GM12878 (cell line): ENCODE data around the gene SOX6. TPM values are rescaled to one million over a fixed set of nuclear protein-coding genes. Genes with fewer than 3 reads are reported as not detected.

Experiments used
- ATAC-seq: fragments of 200-7000 bp; cut with Tn5 transposase; 3 replicates; pipeline ENCODE4 v1.9.1; 2020; ENCODE audit warnings: mild to moderate bottlenecking, moderate library complexity
- BruUV-seq: library from RNA; stranded (reverse); fragments of 400-500 nt; replicated peaks from 2 replicates; lab custom pipeline; 2021; lab: Mats Ljungman, UMichigan
- CTCF ChIA-PET: fragments of 300-600 bp; sonication (Branson Sonifier 250); formaldehyde crosslinking; extraction: SDS; loops from one replicate; lab custom pipeline; 2021; ENCODE audit warnings: inconsistent platforms; lab: Yijun Ruan, JAX
- POLR2A ChIA-PET: fragments of 350-600 bp; formaldehyde crosslinking; extraction: SDS; loops from one replicate; lab custom pipeline; 2021; ENCODE audit warnings: inconsistent platforms; lab: Charles Lee
- RAD21 ChIA-PET: fragments of 300-600 bp; sonication (Branson Sonifier 250); formaldehyde crosslinking; loops from one replicate; lab custom pipeline; 2023; ENCODE audit warnings: antibody characterized with exemption; ENCODE audit not compliant: unreplicated experiment; lab: Charles Lee
- SMC1A ChIA-PET: fragments of 300-600 bp; sonication (Branson Sonifier 250); formaldehyde crosslinking; loops from one replicate; lab custom pipeline; 2023; ENCODE audit not compliant: unreplicated experiment, uncharacterized antibody; lab: Charles Lee
- DNase-seq: peaks from one replicate; pipeline ENCODE4 v3.0.0-alpha.2; 2011; ENCODE audit warnings: low read depth, low spot score
- FAIRE-seq: peaks from 3 replicates; lab custom pipeline; 2011; peaks lifted over from hg19 to GRCh38; lab: Jason Lieb, UNC
- H2AFZ ChIP-seq: 2 replicates; pipeline ENCODE4 v1.6.0; 2011; ENCODE audit warnings: low read depth, low read length, control low read depth; ENCODE audit not compliant: control insufficient read depth
- H3K27ac ChIP-seq: 2 replicates; pipeline ENCODE4 v1.5.1; 2011; ENCODE audit warnings: control low read depth; ENCODE audit not compliant: control insufficient read depth, insufficient read depth
- H3K27me3 ChIP-seq, 2 experiments: replicated peaks in 1 of 2; 2 replicates each; pipeline versions ENCODE4 v1.6.0 to v1.6.1; 2011; ENCODE audit warnings: low read length in 1 of 2; ENCODE audit not compliant: control insufficient read depth in 2 of 2, insufficient read depth in 2 of 2
- H3K36me3 ChIP-seq, 2 experiments: 2 replicates each; pipeline ENCODE4 v1.5.1; 2011; ENCODE audit warnings: low read length in 1 of 2; ENCODE audit not compliant: control insufficient read depth in 2 of 2, insufficient read depth in 2 of 2
- H3K4me1 ChIP-seq: 2 replicates; pipeline ENCODE4 v1.6.1; 2011; ENCODE audit warnings: mild to moderate bottlenecking, low read length, moderate library complexity, mixed read lengths; ENCODE audit not compliant: control insufficient read depth, insufficient read depth
- H3K4me2 ChIP-seq: 2 replicates; pipeline ENCODE4 v1.6.0; 2011; ENCODE audit warnings: control low read depth; ENCODE audit not compliant: control insufficient read depth, insufficient read depth
- H3K4me3 ChIP-seq: fragments of 200-600 bp; sonication (generic); 2 replicates; pipeline ENCODE4 v1.5.1; 2016
- H3K79me2 ChIP-seq: 2 replicates; pipeline ENCODE4 v1.6.0; 2011; ENCODE audit warnings: low read length; ENCODE audit not compliant: control insufficient read depth, insufficient read depth
- H3K9ac ChIP-seq: 2 replicates; pipeline ENCODE4 v1.8.0; 2011; ENCODE audit warnings: low read length, control low read depth, mixed read lengths; ENCODE audit not compliant: control insufficient read depth, insufficient read depth
- H3K9me3 ChIP-seq: replicated peaks from 3 replicates; pipeline ENCODE4 v1.5.1; 2011; ENCODE audit warnings: mild to moderate bottlenecking, low read length; ENCODE audit not compliant: control insufficient read depth, insufficient read depth
- H4K20me1 ChIP-seq: 2 replicates; pipeline ENCODE4 v1.6.0; 2011; ENCODE audit not compliant: control insufficient read depth, insufficient read depth
- ASH2L ChIP-seq: fragments of 300-600, 200-600 bp; sonication (generic); IDR thresholded peaks from 2 replicates; pipeline ENCODE4 v1.6.1; 2017; ENCODE audit warnings: low read depth, mild to moderate bottlenecking, borderline replicate concordance
- BRCA1 ChIP-seq: IDR thresholded peaks from 2 replicates; pipeline ENCODE4 v1.6.1; 2011; ENCODE audit warnings: low read depth, low read length, improper control_type of control experiment
- FOXM1 ChIP-seq: IDR thresholded peaks from 2 replicates; pipeline ENCODE4 v1.6.1; 2012; ENCODE audit warnings: low read depth, mild to moderate bottlenecking, inconsistent platforms, low read length, moderate library complexity
- NFXL1 ChIP-seq: fragments of 450-650 bp; IDR thresholded peaks from 2 replicates; pipeline ENCODE4 v1.6.1; 2017; ENCODE audit warnings: antibody characterized with exemption, mild to moderate bottlenecking, borderline replicate concordance
- RCOR1 ChIP-seq: conservative IDR thresholded peaks from 2 replicates; pipeline ENCODE4 v1.6.1; 2012; ENCODE audit warnings: low read depth, low read length, improper control_type of control experiment
- SMAD1 ChIP-seq: fragments of 450-650 bp; IDR thresholded peaks from 2 replicates; pipeline ENCODE4 v1.6.1; 2018; ENCODE audit warnings: mild to moderate bottlenecking, low read depth; ENCODE audit not compliant: partially characterized antibody
- YY1 ChIP-seq: IDR thresholded peaks from 2 replicates; pipeline ENCODE4 v1.6.1; 2011; ENCODE audit warnings: low read depth, mild to moderate bottlenecking, low read length
- ZNF384 ChIP-seq: IDR thresholded peaks from 2 replicates; pipeline ENCODE4 v1.6.1; 2012; ENCODE audit warnings: low read depth, mild to moderate bottlenecking, low read length, improper control_type of control experiment, borderline replicate concordance
- WGBS: methylation state at CpG from one replicate; pipeline ENCODE4 v1.1.6; 2016; ENCODE audit warnings: low lambda C conversion rate; ENCODE audit not compliant: insufficient replicate concordance, insufficient coverage; ENCODE audit errors: missing lambda C conversion rate; 5-methylcytosine and 5-hydroxymethylcytosine counted together
- in situ Hi-C: fragments of 300-500 bp; cut with MboI; formaldehyde crosslinking; loops from 9 replicates; pipeline ENCODE4 v1.14.3; 2018; ENCODE audit warnings: mixed read lengths
- intact Hi-C: fragments of 100-400 bp; cut with micrococcal nuclease; formaldehyde crosslinking; loops from one replicate; pipeline ENCODE4 v1.14.2; 2022; ENCODE audit not compliant: unreplicated experiment
- polyA plus RNA-seq, 11 experiments: library from polyadenylated mRNA; depleted of rRNA in 4 of 11; unstranded in 6 of 11; stranded (reverse) in 5 of 11; fragments of >200 nt; fragmentation: Nextera tagmentation in 4 of 11; fragmentation: Illumina TruSeq in 1 of 11; extraction: Ambion mirVana in 4 of 11; extraction: Trizol in 1 of 11; gene quantifications; 1 replicate in 1 of 11; 2 replicates in 10 of 11; pipeline versions ENCODE4 v1.2.1 to v1.2.3, GENCODE V29; 2011 to 2016; ENCODE audit warnings: inconsistent platforms in 2 of 11, missing spikeins in 2 of 11, low read depth in 1 of 11
- total RNA-seq, 4 experiments: library from RNA; depleted of rRNA in 3 of 4; stranded (reverse); fragments of >200 nt in 3 of 4; fragmentation: Illumina TruSeq in 1 of 4; extraction: Trizol in 1 of 4; gene quantifications; 2 replicates each; pipeline versions ENCODE4 v1.2.1 to v1.2.3, GENCODE V29; 2013 to 2021
- TF ChIP-seq, protein P1 (sequence below): IDR thresholded peaks from 2 replicates; pipeline ENCODE4 v1.6.1; 2011; ENCODE audit warnings: mild to moderate bottlenecking, low read depth, low read length, moderate library complexity; ENCODE audit not compliant: insufficient replicate concordance
- TF ChIP-seq, protein P2 (sequence below), 3 experiments: IDR thresholded peaks in 2 of 3; conservative IDR thresholded peaks in 1 of 3; 2 replicates each; pipeline ENCODE4 v1.5.1; 2011; ENCODE audit warnings: low read depth in 3 of 3, low read length in 3 of 3, mild to moderate bottlenecking in 3 of 3, control low read depth in 2 of 3, moderate library complexity in 2 of 3, inconsistent platforms in 1 of 3, mixed read lengths in 1 of 3; ENCODE audit not compliant: control insufficient read depth in 2 of 3, insufficient read depth in 1 of 3; ENCODE audit errors: extremely low read depth in 1 of 3

The SOX6 gene
- total and polyA plus RNA-seq, 10 of the 15 experiments (the other 5 are each of a cell fraction or from before 2014, with no cell fraction given): 0.03 to 0.71 (median 0.29) TPM; not detected in 4

DNA sequence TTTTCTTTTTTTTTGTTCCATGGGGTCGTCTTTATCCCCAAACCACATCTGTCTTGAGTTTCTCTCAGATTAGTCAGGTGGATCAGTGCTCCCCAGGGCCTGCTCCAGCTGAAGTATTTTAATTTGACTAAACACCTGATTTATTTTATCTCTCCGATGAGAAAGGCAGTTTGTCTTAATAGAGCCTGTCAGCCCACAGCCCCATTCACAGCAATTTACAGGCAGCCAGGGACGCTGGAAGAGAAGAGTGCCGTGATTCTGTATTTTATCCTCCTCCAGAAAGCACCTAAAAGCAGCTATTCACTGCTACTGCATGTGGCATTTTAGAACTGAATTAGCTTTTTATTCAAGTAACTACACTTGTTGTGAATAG, 164.5 kb downstream of the SOX6 start:
- ChIA-PET RAD21 (no interaction called here), CTCF (interaction anchor here (0.8 to 1.2 kb wide), 4 partner anchors 12 to 542 kb away, joined by 3 to 4 read pairs (median 3); no protein-coding TSS in a partner anchor), POLR2A (no interaction called here), SMC1A (interaction anchor here (0.8 to 1.1 kb wide), 3 partner anchors 14 to 97 kb away, joined by 3 to 5 read pairs (median 3); no protein-coding TSS in a partner anchor)
- Histone ChIP-seq H3K27ac (no peak overlapping the region), H3K27me3 (no peaks in the 10 kb centered on the region), H4K20me1 (no peaks in the 10 kb centered on the region), H3K36me3 (no peaks in the 10 kb centered on the region), H3K9ac (no peak overlapping the region), H3K9me3 (no peaks in the 10 kb centered on the region), H3K79me2 (no peaks in the 10 kb centered on the region), H3K4me2 (no peak overlapping the region), H2AFZ (no peak overlapping the region), H3K4me3 (no peak overlapping the region), H3K4me1 (no peaks in the 10 kb centered on the region)
- 9% methylated on average over 4 of the region's 4 CpGs for WGBS
- no TSS peak for BruUV-seq
- TF ChIP-seq, protein P1, sequence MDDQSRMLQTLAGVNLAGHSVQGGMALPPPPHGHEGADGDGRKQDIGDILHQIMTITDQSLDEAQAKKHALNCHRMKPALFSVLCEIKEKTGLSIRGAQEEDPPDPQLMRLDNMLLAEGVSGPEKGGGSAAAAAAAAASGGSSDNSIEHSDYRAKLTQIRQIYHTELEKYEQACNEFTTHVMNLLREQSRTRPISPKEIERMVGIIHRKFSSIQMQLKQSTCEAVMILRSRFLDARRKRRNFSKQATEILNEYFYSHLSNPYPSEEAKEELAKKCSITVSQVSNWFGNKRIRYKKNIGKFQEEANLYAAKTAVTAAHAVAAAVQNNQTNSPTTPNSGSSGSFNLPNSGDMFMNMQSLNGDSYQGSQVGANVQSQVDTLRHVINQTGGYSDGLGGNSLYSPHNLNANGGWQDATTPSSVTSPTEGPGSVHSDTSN: no peak
- TF ChIP-seq ZNF384 (0 out of 2 replicates have a peak, but pooled peaks have one; percentile 0), RCOR1 (no peak)
- DNase-seq: no peak
- in situ Hi-C loops: no loop called here
- no peak for FAIRE-seq
- no peak for ATAC-seq
- intact Hi-C loops: loop anchor here (2.0 kb wide), 1 partner anchor 415 kb away; no protein-coding TSS in a partner anchor

DNA sequence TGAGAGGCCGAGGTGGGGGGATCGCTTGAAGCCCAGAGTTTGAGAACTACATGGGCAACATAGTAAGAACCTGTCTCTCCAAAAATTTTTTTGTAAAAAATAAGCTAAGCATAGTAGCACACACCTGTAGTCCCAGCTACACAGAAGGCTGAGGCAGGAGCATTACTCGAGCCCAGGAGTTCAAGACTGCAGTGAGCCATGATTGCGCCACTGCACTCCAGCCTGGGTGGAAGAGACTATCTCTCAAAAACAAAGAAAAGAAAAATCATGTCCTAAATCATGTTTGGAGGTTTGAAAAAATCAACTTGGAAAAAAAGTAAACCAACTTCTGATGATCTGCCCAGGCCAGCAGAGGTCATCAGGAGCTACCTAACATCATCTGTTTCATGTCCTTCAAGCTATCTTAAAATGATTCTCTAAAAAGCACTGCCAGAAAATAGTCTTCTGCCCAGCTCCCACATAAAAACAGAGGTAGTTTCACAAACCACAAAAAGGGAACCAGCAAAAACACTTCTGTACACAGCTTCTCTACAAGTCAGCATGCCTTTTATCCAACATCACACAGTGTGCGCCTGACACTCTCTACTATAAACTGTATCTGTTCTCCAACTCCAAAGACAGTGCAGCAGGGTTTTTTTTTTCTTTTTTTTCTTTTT, 165.0 kb downstream of the SOX6 start:
- Histone ChIP-seq H3K4me3 (no peak overlapping the region), H3K4me2 (no peak overlapping the region), H2AFZ (no peak overlapping the region), H3K4me1 (no peaks in the 10 kb centered on the region), H3K9ac (no peak overlapping the region), H3K36me3 (no peaks in the 10 kb centered on the region), H3K27ac (no peak overlapping the region), H4K20me1 (no peaks in the 10 kb centered on the region), H3K9me3 (no peaks in the 10 kb centered on the region), H3K27me3 (no peaks in the 10 kb centered on the region), H3K79me2 (no peaks in the 10 kb centered on the region)
- POLR2A ChIA-PET: no interaction called here
- 0 out of 2 replicates have a peak, but pooled peaks have one; percentile 7 for TF ChIP-seq ZNF384
- TF ChIP-seq ASH2L: no peak
- no peak for TF ChIP-seq FOXM1
- TF ChIP-seq SMAD1: no peak
- TF ChIP-seq YY1: no peak
- TF ChIP-seq NFXL1: no peak
- TF ChIP-seq, protein P2, sequence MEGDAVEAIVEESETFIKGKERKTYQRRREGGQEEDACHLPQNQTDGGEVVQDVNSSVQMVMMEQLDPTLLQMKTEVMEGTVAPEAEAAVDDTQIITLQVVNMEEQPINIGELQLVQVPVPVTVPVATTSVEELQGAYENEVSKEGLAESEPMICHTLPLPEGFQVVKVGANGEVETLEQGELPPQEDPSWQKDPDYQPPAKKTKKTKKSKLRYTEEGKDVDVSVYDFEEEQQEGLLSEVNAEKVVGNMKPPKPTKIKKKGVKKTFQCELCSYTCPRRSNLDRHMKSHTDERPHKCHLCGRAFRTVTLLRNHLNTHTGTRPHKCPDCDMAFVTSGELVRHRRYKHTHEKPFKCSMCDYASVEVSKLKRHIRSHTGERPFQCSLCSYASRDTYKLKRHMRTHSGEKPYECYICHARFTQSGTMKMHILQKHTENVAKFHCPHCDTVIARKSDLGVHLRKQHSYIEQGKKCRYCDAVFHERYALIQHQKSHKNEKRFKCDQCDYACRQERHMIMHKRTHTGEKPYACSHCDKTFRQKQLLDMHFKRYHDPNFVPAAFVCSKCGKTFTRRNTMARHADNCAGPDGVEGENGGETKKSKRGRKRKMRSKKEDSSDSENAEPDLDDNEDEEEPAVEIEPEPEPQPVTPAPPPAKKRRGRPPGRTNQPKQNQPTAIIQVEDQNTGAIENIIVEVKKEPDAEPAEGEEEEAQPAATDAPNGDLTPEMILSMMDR (IDR thresholded peaks at IDR 0.05 in 2 of 3, conservative IDR thresholded peaks at IDR 0.05 in 1 of 3; ENCODE audit: control insufficient read depth in 2 of 3, extremely low read depth in 1 of 3, insufficient read depth in 1 of 3, low read depth in 3 of 3, low read length in 3 of 3): no peak; a peak in 1 of 6 replicates
- TF ChIP-seq BRCA1: no peak
- WGBS: 42% methylated on average over 5 of the region's 5 CpGs
- no peak for DNase-seq
- ATAC-seq: peak; percentile 56
- BruUV-seq: no TSS peak
- no peak for FAIRE-seq
- CTCF ChIA-PET: interaction anchor here (0.8 to 1.2 kb wide), 4 partner anchors 13 to 541 kb away, joined by 3 to 4 read pairs (median 3); no protein-coding TSS in a partner anchor
- in situ Hi-C loops (no loop called here), intact Hi-C loops (loop anchor here (2.0 kb wide), 1 partner anchor 415 kb away; no protein-coding TSS in a partner anchor)
- SMC1A ChIA-PET: interaction anchor here (0.5 to 1.2 kb wide), 4 partner anchors 10 to 127 kb away, joined by 3 to 5 read pairs (median 3); no protein-coding TSS in a partner anchor
- RAD21 ChIA-PET: interaction anchor here (0.7 kb wide), 1 partner anchor 423 kb away, joined by 3 read pairs; no protein-coding TSS in a partner anchor
